NCI-H345 treated with DMSO at 0.1 percent for 48 hours (cell line): Measurements from ENCODE around the gene GRM1.

Source experiments
- DNase-seq: peaks from one replicate; lab custom pipeline; 2025; ENCODE audit not compliant: unreplicated experiment; lab: John Stamatoyannopoulos, UW

GRM1 gene

GRCh38 chr6:146028851-146029572 is at the start of gene GRM1:
TSS of gene GRM1 (plus strand) at chr6:146029062. CDS start at chr6:146029518, 456 bp downstream.
- DNase-seq, result no peak

GRCh38 chr6:146009338-146009737 is 19.5 kb upstream of the GRM1 start:
- no peak for DNase-seq

GRCh38 chr6:146014233-146014632 is 14.6 kb upstream of the GRM1 start:
- no peak for DNase-seq

- DNase-seq, result no peak
Observed at GRCh38 chr6:146017672-146018071, 11.2 kb upstream of the GRM1 start.

GRCh38 chr6:146026873-146027272 is 2.0 kb upstream of the GRM1 start:
- no peak for DNase-seq

- peak; percentile 19 for DNase-seq
Observed at GRCh38 chr6:146027586-146028251, 1.1 kb upstream of the GRM1 start.

GRCh38 chr6:146028252-146028795 is 538 bp upstream of the GRM1 start:
- no peak for DNase-seq

- DNase-seq, result no peak
Observed at GRCh38 chr6:146029573-146030184, 817 bp downstream of the GRM1 start.

GRCh38 chr6:146032387-146032786 is 3.5 kb downstream of the GRM1 start:
- DNase-seq, result no peak

- no peak for DNase-seq
Observed at GRCh38 chr6:146040360-146040759, 11.5 kb downstream of the GRM1 start.

- DNase-seq, result no peak
Observed at GRCh38 chr6:146041282-146041681, 12.4 kb downstream of the GRM1 start.

GRCh38 chr6:146047371-146047770 is 18.5 kb downstream of the GRM1 start:
- no peak for DNase-seq

- no peak for DNase-seq
Observed at GRCh38 chr6:146050168-146050567, 21.3 kb downstream of the GRM1 start.

GRCh38 chr6:146056506-146056905 is 27.6 kb downstream of the GRM1 start:
- no peak for DNase-seq

- DNase-seq, result no peak
Observed at GRCh38 chr6:146065690-146066089, 36.8 kb downstream of the GRM1 start.

GRCh38 chr6:146066506-146066905 is 37.6 kb downstream of the GRM1 start:
- DNase-seq, result no peak

GRCh38 chr6:146071781-146072180 is 42.9 kb downstream of the GRM1 start:
- no peak for DNase-seq

- DNase-seq, result no peak
Observed at GRCh38 chr6:146077992-146078391, 49.1 kb downstream of the GRM1 start.

GRCh38 chr6:146087386-146087785 is 58.5 kb downstream of the GRM1 start:
- DNase-seq, result no peak

- DNase-seq, result no peak
Observed at GRCh38 chr6:146090474-146090873, 61.6 kb downstream of the GRM1 start.

GRCh38 chr6:146092961-146093686 is 64.3 kb downstream of the GRM1 start:
- DNase-seq, result no peak
